HG03045 (cell line): ENCODE data around the gene SUSD6.

Experiments
- ATAC-seq: cut with Tn5 transposase; IDR thresholded peaks from one replicate; pipeline ENCODE4 v1.9.1; 2021; ENCODE audit warnings: mild to moderate bottlenecking, moderate library complexity; ENCODE audit not compliant: unreplicated experiment

Gene SUSD6

GRCh38 chr14:69611172-69612013 is at the start of gene SUSD6:
TSS of gene SUSD6 (plus strand) at chr14:69611596. CDS start at chr14:69658593, 46,997 bp downstream.
- peak; percentile 68 for ATAC-seq

GRCh38 chr14:69561893-69562292 is 49.5 kb upstream of the SUSD6 start:
- no peak for ATAC-seq

- no peak for ATAC-seq
These were observed 43.8 kb upstream of the SUSD6 start for GRCh38 chr14:69567563-69567962.

- no peak for ATAC-seq
These were observed 41.5 kb upstream of the SUSD6 start for GRCh38 chr14:69569859-69570258.

- no peak for ATAC-seq
These were observed 40.5 kb upstream of the SUSD6 start for GRCh38 chr14:69570836-69571330.

GRCh38 chr14:69571449-69572029 is 39.9 kb upstream of the SUSD6 start:
- no peak for ATAC-seq

GRCh38 chr14:69572030-69572840 is 39.2 kb upstream of the SUSD6 start:
- no peak for ATAC-seq

- ATAC-seq = no peak
These were observed 38.6 kb upstream of the SUSD6 start for GRCh38 chr14:69572841-69573135.

- ATAC-seq = no peak
These were observed 38.1 kb upstream of the SUSD6 start for GRCh38 chr14:69573205-69573830.

- no peak for ATAC-seq
These were observed 37.5 kb upstream of the SUSD6 start for GRCh38 chr14:69573831-69574262.

GRCh38 chr14:69574263-69574953 is 37.0 kb upstream of the SUSD6 start, which contains the start of gene CCDC177:
TSS of gene CCDC177 (minus strand) at chr14:69574871. CDS start at chr14:69573622, 1,249 bp downstream.
- no peak for ATAC-seq

- no peak for ATAC-seq
These were observed 36.5 kb upstream of the SUSD6 start for GRCh38 chr14:69574954-69575295.

- ATAC-seq = no peak
These were observed 31.9 kb upstream of the SUSD6 start for GRCh38 chr14:69579476-69579875.

- no peak for ATAC-seq
These were observed 31.3 kb upstream of the SUSD6 start for GRCh38 chr14:69580009-69580577.

- no peak for ATAC-seq
These were observed 30.0 kb upstream of the SUSD6 start for GRCh38 chr14:69581316-69581935.

GRCh38 chr14:69582212-69582611 is 29.2 kb upstream of the SUSD6 start:
- no peak for ATAC-seq

GRCh38 chr14:69582829-69583228 is 28.6 kb upstream of the SUSD6 start:
- no peak for ATAC-seq

- ATAC-seq = no peak
These were observed 27.0 kb upstream of the SUSD6 start for GRCh38 chr14:69584389-69584788.

- ATAC-seq = no peak
These were observed 25.0 kb upstream of the SUSD6 start for GRCh38 chr14:69586404-69586803.

- no peak for ATAC-seq
These were observed 24.0 kb upstream of the SUSD6 start for GRCh38 chr14:69587389-69587788.
